ENCODE results near the gene LAGE3.

LAGE3 gene

GRCh38 chrX:154478728-154479622 is at the start of gene LAGE3 (continued):
- TF ChIP-seq SETDB1 (IDR thresholded peaks at IDR 0.05; ENCODE audit: insufficient read length, low read length) (no peak), ZFP3 (tag by site-specific recombination; IDR thresholded peaks at IDR 0.05; ENCODE audit: low read depth) (no peak), ZNF571 (tag by site-specific recombination; IDR thresholded peaks at IDR 0.05) (no peak), ZNF121 (tag by site-specific recombination; IDR thresholded peaks at IDR 0.05) (no peak), ZNF302 (tag by site-specific recombination; IDR thresholded peaks at IDR 0.05; ENCODE audit: low read depth) (no peak), ZNF274 (IDR thresholded peaks at IDR 0.05; ENCODE audit: low read length) (no peak), ZNF274 (tag by site-specific recombination; IDR thresholded peaks at IDR 0.05; ENCODE audit: borderline replicate concordance) (no peak), ZEB2 (tag by site-specific recombination; IDR thresholded peaks at IDR 0.05) (peak; percentile 79), ZNF585B (tag by site-specific recombination; IDR thresholded peaks at IDR 0.05) (no peak), ZNF184 (tag by site-specific recombination; IDR thresholded peaks at IDR 0.05) (no peak), ZNF514 (tag by site-specific recombination; IDR thresholded peaks at IDR 0.05) (no peak), ZFP41 (tag by site-specific recombination; IDR thresholded peaks at IDR 0.05; ENCODE audit: borderline replicate concordance) (no peak), ZNF843 (tag by site-specific recombination; IDR thresholded peaks at IDR 0.05) (no peak), ZSCAN18 (tag by site-specific recombination; IDR thresholded peaks at IDR 0.05) (no peak), ZNF76 (tag by site-specific recombination; IDR thresholded peaks at IDR 0.05; ENCODE audit: borderline replicate concordance, low read depth) (0 out of 2 replicates have a peak, but pooled peaks have one; percentile 60), ZNF777 (tag by site-specific recombination; IDR thresholded peaks at IDR 0.05; ENCODE audit: borderline replicate concordance) (peak; percentile 73; the same call in 1 of the 2 replicates), ZNF416 (tag by site-specific recombination; IDR thresholded peaks at IDR 0.05) (no peak), ZNF114 (tag by site-specific recombination; IDR thresholded peaks at IDR 0.05) (no peak), GFI1B (tag by site-specific recombination; IDR thresholded peaks at IDR 0.05) (no peak), ZNF747 (tag by site-specific recombination; IDR thresholded peaks at IDR 0.05) (no peak), ZNF624 (tag by site-specific recombination; IDR thresholded peaks at IDR 0.05) (no peak), IKZF3 (tag by site-specific recombination; IDR thresholded peaks at IDR 0.05) (peak; percentile 45; the same call in 1 of the 2 replicates), RBAK (tag by site-specific recombination; IDR thresholded peaks at IDR 0.05) (no peak), ZNF133 (tag by site-specific recombination; IDR thresholded peaks at IDR 0.05) (no peak), ZNF350 (tag by site-specific recombination; IDR thresholded peaks at IDR 0.05) (no peak), YY2 (tag by site-specific recombination; IDR thresholded peaks at IDR 0.05) (no peak), ZFP69B (tag by site-specific recombination; IDR thresholded peaks at IDR 0.05) (no peak), ZBTB20 (tag by site-specific recombination; IDR thresholded peaks at IDR 0.05) (peak; percentile 69; the same call in 1 of the 2 replicates), AEBP2 (tag by site-specific recombination; IDR thresholded peaks at IDR 0.05; ENCODE audit: borderline replicate concordance) (no peak)
- TF ChIP-seq, protein P1, sequence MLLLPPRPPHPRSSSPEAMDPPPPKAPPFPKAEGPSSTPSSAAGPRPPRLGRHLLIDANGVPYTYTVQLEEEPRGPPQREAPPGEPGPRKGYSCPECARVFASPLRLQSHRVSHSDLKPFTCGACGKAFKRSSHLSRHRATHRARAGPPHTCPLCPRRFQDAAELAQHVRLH (tag by site-specific recombination; IDR thresholded peaks at IDR 0.05) = no peak
- TF ChIP-seq, protein P2, sequence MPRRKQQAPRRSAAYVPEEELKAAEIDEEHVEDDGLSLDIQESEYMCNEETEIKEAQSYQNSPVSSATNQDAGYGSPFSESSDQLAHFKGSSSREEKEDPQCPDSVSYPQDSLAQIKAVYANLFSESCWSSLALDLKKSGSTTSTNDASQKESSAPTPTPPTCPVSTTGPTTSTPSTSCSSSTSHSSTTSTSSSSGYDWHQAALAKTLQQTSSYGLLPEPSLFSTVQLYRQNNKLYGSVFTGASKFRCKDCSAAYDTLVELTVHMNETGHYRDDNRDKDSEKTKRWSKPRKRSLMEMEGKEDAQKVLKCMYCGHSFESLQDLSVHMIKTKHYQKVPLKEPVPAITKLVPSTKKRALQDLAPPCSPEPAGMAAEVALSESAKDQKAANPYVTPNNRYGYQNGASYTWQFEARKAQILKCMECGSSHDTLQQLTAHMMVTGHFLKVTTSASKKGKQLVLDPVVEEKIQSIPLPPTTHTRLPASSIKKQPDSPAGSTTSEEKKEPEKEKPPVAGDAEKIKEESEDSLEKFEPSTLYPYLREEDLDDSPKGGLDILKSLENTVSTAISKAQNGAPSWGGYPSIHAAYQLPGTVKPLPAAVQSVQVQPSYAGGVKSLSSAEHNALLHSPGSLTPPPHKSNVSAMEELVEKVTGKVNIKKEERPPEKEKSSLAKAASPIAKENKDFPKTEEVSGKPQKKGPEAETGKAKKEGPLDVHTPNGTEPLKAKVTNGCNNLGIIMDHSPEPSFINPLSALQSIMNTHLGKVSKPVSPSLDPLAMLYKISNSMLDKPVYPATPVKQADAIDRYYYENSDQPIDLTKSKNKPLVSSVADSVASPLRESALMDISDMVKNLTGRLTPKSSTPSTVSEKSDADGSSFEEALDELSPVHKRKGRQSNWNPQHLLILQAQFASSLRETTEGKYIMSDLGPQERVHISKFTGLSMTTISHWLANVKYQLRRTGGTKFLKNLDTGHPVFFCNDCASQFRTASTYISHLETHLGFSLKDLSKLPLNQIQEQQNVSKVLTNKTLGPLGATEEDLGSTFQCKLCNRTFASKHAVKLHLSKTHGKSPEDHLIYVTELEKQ (tag by site-specific recombination; IDR thresholded peaks at IDR 0.05; ENCODE audit: borderline replicate concordance) = no peak
- TF ChIP-seq, protein P3, sequence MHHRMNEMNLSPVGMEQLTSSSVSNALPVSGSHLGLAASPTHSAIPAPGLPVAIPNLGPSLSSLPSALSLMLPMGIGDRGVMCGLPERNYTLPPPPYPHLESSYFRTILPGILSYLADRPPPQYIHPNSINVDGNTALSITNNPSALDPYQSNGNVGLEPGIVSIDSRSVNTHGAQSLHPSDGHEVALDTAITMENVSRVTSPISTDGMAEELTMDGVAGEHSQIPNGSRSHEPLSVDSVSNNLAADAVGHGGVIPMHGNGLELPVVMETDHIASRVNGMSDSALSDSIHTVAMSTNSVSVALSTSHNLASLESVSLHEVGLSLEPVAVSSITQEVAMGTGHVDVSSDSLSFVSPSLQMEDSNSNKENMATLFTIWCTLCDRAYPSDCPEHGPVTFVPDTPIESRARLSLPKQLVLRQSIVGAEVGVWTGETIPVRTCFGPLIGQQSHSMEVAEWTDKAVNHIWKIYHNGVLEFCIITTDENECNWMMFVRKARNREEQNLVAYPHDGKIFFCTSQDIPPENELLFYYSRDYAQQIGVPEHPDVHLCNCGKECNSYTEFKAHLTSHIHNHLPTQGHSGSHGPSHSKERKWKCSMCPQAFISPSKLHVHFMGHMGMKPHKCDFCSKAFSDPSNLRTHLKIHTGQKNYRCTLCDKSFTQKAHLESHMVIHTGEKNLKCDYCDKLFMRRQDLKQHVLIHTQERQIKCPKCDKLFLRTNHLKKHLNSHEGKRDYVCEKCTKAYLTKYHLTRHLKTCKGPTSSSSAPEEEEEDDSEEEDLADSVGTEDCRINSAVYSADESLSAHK (tag by site-specific recombination; IDR thresholded peaks at IDR 0.05) = 0 out of 2 replicates have a peak, but pooled peaks have one; percentile 32

All from HEK293 (cell line).